Measurements from ENCODE around the gene RPL36. TPM values are rescaled to one million over a fixed set of nuclear protein-coding genes. Genes with fewer than 3 reads are reported as not detected.
A peak's percentile ranks its signal among the peaks of the same experiment; 100 is the strongest.

RPL36 gene
- polyA plus RNA-seq, 3 donors, result 336 to 708 (median 627) TPM

DNA sequence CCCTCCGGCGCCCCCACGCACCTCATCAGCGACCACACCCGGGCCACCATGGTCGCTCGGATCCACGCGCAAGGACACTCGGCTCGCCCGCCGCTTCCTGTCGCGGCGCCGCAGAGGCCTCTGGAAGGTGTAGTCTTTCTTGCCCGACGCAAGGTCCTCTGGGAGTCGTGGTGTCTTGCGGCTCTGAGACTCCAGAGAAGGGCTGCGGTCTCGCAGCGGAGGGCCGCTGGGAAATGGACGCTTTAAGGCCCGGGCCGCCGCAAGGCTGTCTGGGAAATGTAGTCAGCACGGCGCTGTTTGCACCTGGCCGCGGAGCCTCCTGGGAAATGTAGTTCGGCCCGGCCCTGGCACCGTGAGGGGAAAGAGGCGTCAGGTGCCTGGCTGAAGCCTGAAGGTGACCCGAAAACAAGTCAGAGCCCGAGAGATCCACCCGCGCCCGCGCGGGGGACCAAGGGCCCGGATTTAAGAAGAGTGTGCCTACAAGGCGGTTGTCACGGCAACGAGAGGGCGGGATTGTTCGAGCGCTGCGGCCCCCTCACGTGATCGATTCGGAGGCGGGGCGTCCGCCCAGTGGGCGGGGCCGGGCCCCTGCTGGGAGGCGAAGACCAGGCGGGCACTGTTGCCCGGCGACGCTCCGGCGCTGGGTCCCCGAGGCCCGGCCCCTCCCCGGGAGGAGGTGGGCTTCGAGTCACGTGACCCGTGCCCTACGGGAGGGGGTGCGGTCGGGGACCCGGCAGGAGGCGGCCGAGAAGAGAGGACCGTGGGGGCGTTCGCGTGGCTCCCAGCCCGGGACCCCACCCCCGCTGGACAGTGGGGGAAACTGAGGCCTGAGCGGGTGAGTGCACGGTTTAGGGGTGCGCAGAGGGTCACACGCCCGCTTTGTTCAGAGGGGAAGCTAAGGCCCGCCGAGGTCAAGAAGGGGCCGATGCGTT is 9.4 kb upstream of the RPL36 start, which contains the start of the genes HSD11B1L and MICOS13:
Gene HSD11B1L (plus strand): TSS at position 591 of the 932 bp plus-strand sequence. CDS start 3,806 bp downstream, outside the sequence.
Gene MICOS13 (minus strand): TSS at position 80 of the 932 bp plus-strand sequence. CDS start 30 bp downstream, at position 50.
- peaks cover 21% of the 10 kb centered on the region for H3K4me1 Mint-ChIP-seq
- intact Hi-C loops (cut with micrococcal nuclease), result loop anchor here (2.0 to 10.0 kb wide), 4 partner anchors 58 to 694 kb away; partner anchors contain the start of genes ALKBH7 (in 1 of the 2), DUS3L (in 1 of the 2), NDUFA11 (in 1 of the 2) and PSPN (in 1 of the 2)
- Histone ChIP-seq H3K9ac (ENCODE audit: insufficient read depth, low read length, poor library complexity, severe bottlenecking) (peak within 1 kb of the TSS; percentile 91), H3K27ac (ENCODE audit: low read depth in 1 of 2, low read length in 2 of 2) (peak within 1 kb of the TSS; percentile 78 to 93), H3K27me3 (ENCODE audit: control insufficient read depth in 2 of 2, insufficient read depth in 2 of 2, low read length in 2 of 2) (no peaks in the 10 kb centered on the region), H3K4me1 (ENCODE audit: control insufficient read depth in 1 of 2, insufficient read depth in 2 of 2, low read length in 2 of 2) (peaks cover 14 to 20% of the 10 kb centered on the region in 2 donors), H3K4me3 (replicated peaks in 1 of 3; ENCODE audit: low read depth in 2 of 3, low read length in 3 of 3) (peak within 1 kb of the TSS; percentile 86 to 99 (median 95)), H4K20me1 (ENCODE audit: insufficient read depth, low read length) (no peaks in the 10 kb centered on the region), H2AFZ (ENCODE audit: insufficient read depth, low read depth, low read length, poor library complexity, severe bottlenecking) (peak within 1 kb of the TSS; percentile 96), H3K4me2 (replicated peaks; ENCODE audit: extremely low read depth, low read length, poor library complexity, severe bottlenecking) (peak within 1 kb of the TSS; percentile 92), H3K9me3 (replicated peaks in 1 of 2; ENCODE audit: control insufficient read depth in 1 of 2, insufficient read depth in 1 of 2, low read length in 2 of 2) (no peaks in the 10 kb centered on the region), H3K36me3 (replicated peaks in 1 of 2; ENCODE audit: control insufficient read depth in 1 of 2, insufficient read depth in 2 of 2, low read length in 2 of 2) (no peaks in the 10 kb centered on the region), H3K79me2 (ENCODE audit: insufficient read depth, low read length) (peaks cover 8% of the 10 kb centered on the region)
- H3K36me3 Mint-ChIP-seq, result no peaks in the 10 kb centered on the region
- H3K4me3 Mint-ChIP-seq, result peak within 1 kb of the TSS; percentile 97 to 99
- peak within 1 kb of the TSS; percentile 94 to 99 (median 98) for H3K27ac Mint-ChIP-seq
- 0% methylated on average over 89 of the region's 94 CpGs for WGBS (ENCODE audit: insufficient coverage)
- DNase-seq, result peak; percentile 97 to 99 (median 99)
- H3K9me3 Mint-ChIP-seq, result peaks cover 0 to 2% (median 0%) of the 10 kb centered on the region in 7 donors
- TF ChIP-seq, protein P1, sequence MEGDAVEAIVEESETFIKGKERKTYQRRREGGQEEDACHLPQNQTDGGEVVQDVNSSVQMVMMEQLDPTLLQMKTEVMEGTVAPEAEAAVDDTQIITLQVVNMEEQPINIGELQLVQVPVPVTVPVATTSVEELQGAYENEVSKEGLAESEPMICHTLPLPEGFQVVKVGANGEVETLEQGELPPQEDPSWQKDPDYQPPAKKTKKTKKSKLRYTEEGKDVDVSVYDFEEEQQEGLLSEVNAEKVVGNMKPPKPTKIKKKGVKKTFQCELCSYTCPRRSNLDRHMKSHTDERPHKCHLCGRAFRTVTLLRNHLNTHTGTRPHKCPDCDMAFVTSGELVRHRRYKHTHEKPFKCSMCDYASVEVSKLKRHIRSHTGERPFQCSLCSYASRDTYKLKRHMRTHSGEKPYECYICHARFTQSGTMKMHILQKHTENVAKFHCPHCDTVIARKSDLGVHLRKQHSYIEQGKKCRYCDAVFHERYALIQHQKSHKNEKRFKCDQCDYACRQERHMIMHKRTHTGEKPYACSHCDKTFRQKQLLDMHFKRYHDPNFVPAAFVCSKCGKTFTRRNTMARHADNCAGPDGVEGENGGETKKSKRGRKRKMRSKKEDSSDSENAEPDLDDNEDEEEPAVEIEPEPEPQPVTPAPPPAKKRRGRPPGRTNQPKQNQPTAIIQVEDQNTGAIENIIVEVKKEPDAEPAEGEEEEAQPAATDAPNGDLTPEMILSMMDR (IDR thresholded peaks at IDR 0.05), result no peak
- peaks cover 0 to 5% (median 5%) of the 10 kb centered on the region in 3 donors for H3K27me3 Mint-ChIP-seq (ENCODE audit: low read depth in 3 of 3)

All from CD14-positive monocyte (primary cell).